HG02884 (cell line): ENCODE data around the gene AHRR.
"Not testable (repeated sequence)": the region's sequence is repeated elsewhere in the genome, so short reads cannot be mapped to it uniquely, and the experiment has no call there.

Experiments used
- ATAC-seq: cut with Tn5 transposase; IDR thresholded peaks from one replicate; pipeline ENCODE4 v1.9.1; 2021; ENCODE audit warnings: mild to moderate bottlenecking, moderate library complexity; ENCODE audit not compliant: unreplicated experiment

The AHRR gene

DNA sequence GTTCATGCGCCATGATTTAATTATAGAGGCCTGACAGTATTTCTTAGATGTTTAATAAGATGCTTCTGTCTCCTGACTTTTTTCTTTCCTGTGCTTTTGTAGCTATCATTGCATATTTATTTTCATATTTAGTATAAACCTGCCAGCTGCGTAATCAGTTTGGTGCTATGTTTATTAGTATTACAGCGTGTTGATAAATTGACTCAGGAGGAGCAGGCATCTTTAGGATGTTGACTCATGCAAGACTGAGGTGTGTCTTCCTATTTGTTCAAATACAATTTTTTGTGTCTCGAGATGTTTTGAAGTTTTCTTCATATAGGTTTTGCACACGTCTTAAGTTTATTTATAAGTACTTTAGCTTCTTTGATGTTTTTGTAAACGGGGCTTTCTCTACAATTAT is 85.5 kb downstream of the AHRR start:
- ATAC-seq: no peak

DNA sequence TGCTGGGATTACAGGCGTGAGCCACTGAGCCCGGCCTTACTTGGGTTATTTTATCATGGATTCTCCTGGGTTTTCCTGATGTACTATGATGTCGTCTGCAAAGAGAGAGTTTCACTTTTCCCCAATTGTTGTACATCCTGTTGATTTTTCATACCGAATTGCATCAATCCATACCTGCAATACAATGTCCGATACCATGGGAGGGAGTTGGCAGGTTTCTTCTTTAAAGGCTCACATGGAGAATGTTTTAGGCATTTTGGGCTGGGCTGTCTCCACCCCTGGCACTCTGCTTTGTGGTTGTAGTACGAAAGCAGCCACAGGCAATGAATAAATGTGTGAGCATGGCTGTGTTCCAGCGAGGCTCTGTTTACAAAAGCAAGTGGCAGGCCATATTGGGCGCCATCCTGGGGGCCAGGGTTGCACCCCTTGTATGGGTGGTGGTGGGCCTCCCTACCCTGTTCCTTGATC is 86.3 kb downstream of the AHRR start:
- no peak for ATAC-seq

- no peak for ATAC-seq
Measured at GRCh38 chr5:410911-411517, 89.5 kb downstream of the AHRR start.

DNA sequence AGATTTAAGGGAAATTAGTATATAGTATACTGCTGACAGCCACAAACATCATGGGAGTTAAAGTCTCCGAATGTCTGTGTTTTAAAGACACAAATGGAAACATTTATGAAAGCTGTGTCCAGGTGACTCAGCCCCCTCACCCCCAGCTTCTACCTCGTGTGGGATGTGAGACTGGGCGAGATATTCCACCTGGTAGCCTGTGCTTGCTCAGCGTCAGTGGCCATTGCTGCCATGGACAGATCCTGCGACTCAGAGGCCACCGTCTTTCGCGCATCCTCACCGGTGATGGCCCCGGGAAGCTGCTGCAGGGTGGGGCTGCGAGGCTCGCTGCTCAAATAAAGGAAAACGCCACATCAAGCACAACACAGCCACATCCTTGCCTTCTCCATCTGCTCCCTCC is 90.2 kb downstream of the AHRR start:
- no peak for ATAC-seq

GRCh38 chr5:414991-415927 is 93.7 kb downstream of the AHRR start:
- not testable (repeated sequence) for ATAC-seq

DNA sequence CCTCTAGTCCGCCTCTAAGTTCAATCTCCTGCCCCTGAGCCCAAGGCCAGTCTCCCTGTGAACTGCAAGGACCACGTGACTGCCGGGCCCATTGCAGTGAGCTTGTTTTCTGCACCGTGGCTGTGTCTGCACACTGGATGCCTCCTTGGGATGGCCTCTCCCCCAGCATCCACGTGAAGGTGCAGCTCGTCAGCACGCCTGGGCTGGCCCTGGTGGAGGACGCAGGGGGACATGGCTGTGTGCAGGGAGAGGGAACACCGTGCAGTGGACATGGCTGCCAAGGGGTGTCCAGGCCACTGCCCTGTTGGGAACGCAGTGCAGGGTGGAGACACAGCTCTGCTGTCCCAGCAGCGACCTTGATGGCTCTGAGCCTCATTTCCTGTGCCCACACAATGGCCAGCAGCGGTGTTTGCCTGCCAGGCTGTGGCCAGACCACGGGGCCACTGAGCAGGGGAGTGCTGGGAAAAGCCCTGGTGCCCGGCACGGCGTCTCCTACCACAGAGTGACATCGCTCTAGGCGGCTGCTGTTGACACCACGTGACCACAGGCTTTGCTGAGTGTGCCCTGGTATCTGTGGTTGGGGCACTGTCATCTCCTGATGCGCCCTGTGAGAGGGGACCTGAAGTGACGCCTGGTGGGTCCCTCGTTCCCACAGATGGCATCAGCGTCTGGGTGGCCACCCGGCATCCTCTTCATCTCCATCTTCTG is 94.6 kb downstream of the AHRR start:
- no peak for ATAC-seq

DNA sequence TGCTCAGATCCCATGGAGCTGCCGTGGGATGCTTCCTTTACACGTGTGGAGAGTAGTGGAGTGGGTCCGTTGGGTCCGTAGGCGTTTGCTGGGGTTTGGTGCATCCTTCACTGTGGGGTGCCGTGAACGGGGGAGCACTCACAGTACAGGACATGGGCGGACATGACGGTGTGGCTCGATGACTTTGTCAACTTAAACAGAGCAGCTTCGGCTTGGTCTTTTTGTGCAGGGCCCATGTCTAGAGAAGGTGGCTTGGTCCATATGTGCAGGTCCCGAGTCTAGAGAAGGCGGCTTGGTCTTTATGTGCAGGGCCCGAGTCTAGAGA is 95.1 kb downstream of the AHRR start:
- ATAC-seq: no peak

- no peak for ATAC-seq
Measured at GRCh38 chr5:417301-418161, 96.0 kb downstream of the AHRR start.

DNA sequence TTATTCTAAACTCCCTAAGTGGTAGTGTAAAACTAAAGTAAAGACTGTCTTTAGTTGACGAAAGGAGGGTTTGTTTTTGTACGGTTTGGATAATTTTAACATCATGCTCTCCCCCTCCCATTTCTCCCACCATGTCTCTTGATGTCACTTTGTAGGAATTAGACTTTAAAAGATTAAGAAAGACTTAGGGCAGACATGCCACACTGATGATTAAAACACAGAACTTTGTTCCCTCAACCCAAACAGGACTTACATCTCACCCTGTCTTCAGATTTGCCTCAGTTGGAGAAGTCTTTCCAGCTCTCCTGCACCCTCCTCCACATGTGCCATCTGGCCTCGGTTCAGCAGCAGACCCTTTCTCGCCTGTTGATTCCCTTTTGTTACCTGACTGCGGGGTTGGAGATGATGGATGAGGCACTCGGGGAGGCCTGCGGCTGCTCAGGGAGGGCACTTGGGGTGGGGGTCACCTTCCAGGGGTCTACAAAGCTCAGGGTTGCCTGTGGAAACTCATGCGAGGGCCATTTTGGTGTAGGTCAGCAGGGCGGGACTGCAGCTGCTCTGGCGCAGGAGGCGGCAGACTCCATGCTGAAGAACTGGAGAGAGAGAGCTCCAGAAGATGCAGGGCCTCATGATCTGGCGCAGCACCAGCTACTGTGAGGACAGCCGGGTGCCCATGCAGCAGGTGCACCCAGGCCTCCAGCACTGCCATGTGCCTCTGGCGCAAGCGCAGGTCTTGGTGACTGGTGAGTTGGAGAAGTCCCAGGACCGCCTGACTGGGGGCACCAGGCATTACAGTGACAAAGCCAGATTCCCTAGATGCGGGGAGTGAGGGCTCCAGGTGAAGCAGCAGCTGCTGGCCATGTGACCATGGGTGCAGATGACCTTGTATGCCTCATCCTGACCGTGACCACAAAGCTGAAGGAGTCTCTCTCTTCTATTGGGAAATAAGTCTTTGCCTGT is 96.9 kb downstream of the AHRR start:
- no peak for ATAC-seq

- no peak for ATAC-seq
Measured at GRCh38 chr5:419970-420369, 98.5 kb downstream of the AHRR start.

GRCh38 chr5:420632-421286 is 99.2 kb downstream of the AHRR start:
- ATAC-seq: no peak

- no peak for ATAC-seq
Measured at GRCh38 chr5:421287-421880, 99.9 kb downstream of the AHRR start.

- no peak for ATAC-seq
Measured at GRCh38 chr5:421901-422300, 100.4 kb downstream of the AHRR start.

DNA sequence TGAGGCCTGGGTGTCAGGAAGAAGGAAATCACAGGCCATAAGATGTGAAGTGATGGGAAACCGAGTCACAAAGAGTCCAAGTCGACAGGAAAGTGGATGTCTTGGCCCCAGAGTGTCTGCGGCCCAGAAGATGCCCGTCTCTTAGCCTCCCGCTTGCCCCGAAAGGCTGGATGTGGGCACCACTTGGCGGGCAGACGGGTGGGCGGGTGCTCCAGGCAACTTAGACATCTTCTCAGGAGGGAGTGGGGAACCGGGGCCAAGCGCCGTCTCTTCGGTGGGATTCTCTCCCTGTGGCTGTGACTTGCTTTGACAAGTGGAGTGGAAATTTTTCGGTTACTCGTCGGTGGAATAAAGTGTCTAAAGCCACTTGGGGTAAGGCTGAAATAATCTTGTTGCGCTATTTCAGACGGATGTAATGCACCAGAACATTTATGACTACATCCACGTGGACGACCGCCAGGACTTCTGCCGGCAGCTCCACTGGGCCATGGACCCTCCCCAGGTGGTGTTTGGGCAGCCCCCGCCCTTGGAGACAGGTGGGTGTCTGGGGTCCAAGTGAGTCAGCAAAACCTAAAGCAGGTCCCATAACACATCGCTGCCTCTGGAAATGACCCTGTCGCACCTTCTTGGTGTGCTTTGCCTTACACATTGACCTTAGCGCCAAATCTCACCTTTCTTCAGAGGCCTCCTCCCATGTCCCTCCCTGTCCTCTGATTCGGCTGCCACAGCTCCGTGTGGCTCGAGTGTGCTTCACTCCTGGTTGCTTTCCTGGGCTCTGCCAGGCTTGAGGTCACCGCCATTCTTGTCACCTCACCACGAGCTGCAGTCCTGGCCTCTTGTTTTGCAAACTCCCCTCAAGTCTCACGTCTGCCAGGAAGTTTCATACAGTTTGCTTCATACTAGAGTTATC is 101.1 kb downstream of the AHRR start:
- ATAC-seq: no peak

DNA sequence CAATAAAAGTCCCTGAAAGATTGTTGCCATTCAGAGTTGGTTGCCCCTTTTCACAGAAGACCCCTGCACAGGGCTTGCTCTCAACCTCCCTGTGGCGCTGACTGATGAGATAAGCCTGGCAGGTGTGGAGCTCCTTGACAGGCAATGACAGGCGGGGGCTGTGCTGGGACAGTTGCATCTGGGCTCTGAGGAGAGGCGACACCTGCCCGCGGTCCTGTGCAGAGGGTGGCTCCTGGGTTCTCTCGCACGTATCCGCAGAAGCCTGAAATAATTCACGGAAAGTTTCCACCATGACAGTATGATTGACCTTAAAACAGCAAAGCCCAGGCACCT is 101.7 kb downstream of the AHRR start:
- no peak for ATAC-seq

DNA sequence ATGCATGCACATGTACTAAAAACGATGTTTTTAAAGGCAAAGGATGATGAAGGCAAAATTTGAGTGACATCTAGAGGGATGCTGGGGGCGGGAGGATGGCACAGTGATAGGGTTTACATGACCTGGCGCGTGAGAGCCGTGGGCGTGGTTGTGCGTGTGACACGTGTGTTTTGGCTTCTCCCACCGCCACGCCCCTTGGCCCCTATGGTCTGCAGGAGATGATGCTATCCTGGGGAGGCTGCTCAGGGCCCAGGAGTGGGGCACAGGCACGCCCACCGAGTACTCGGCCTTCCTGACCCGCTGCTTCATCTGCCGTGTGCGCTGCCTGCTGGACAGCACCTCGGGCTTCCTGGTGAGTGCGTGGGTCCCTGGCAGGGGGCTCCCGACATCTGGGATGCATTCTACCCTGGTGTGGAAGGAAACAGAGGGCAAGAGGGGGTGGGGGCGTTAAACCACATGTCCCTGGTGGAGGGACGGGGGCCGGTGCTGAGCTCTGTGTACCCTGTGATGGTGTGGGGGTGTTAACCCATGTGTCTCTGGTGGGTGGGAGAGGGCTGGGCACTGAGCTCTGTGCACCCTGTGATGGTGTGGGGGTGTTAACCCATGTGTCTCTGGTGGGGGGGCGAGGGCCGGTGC is 102.2 kb downstream of the AHRR start:
- ATAC-seq: no peak

- ATAC-seq: peak; percentile 85
Measured at GRCh38 chr5:424301-425110, 103.0 kb downstream of the AHRR start.
